Cardiac muscle cell (in vitro differentiated cells and primary cell): ENCODE results near the gene HNRNPA0. TPM values are rescaled to one million over a fixed set of nuclear protein-coding genes. Genes with fewer than 3 reads are reported as not detected.
"Not testable (repeated sequence)": the region's sequence is repeated elsewhere in the genome, so short reads cannot be mapped to it uniquely, and the experiment has no call there.

Source experiments
- DNase-seq, 2 donors: peaks; one replicate each; pipeline versions ENCODE4 v3.0.0 to v3.0.0-alpha.2; 2010 to 2017; ENCODE audit warnings: low read depth in 1 of 2, low spot score in 1 of 2
- H3K27ac ChIP-seq: fragments of 200-600 bp; sonication (generic); 2 replicates; pipeline ENCODE4 v1.5.1; 2016
- H3K27me3 ChIP-seq: fragments of 200-600 bp; sonication (generic); 2 replicates; pipeline ENCODE4 v1.6.0; 2016; ENCODE audit warnings: control low read depth
- H3K36me3 ChIP-seq: fragments of 200-600 bp; sonication (generic); 2 replicates; pipeline ENCODE4 v1.5.1; 2016; ENCODE audit warnings: control low read depth
- H3K4me1 ChIP-seq: fragments of 200-600 bp; sonication (generic); 2 replicates; pipeline ENCODE4 v1.8.1; 2017; ENCODE audit warnings: low read depth, mild to moderate bottlenecking, mixed run types
- H3K4me3 ChIP-seq: fragments of 200-600 bp; sonication (generic); 2 replicates; pipeline ENCODE4 v1.5.1; 2016; ENCODE audit warnings: mild to moderate bottlenecking
- H3K9me3 ChIP-seq: fragments of 200-600 bp; sonication (generic); 2 replicates; pipeline ENCODE4 v1.5.1; 2017; ENCODE audit warnings: low read depth, mild to moderate bottlenecking, control low read depth
- polyA plus RNA-seq: library from polyadenylated mRNA; unstranded; fragments of >200 nt; fragmentation: Nextera tagmentation; extraction: Ambion mirVana; gene quantifications from 2 replicates; pipeline ENCODE4 v1.2.1, GENCODE V29; 2016
- total RNA-seq: library from RNA; depleted of rRNA; stranded (reverse); fragments of >200 nt; gene quantifications from 2 replicates; pipeline ENCODE4 v1.2.3, GENCODE V29; 2016
- TF ChIP-seq, protein P1 (sequence below): IDR thresholded peaks from 2 replicates; pipeline ENCODE4 v1.5.1; 2012; ENCODE audit warnings: low read depth, mild to moderate bottlenecking, low read length

Gene HNRNPA0
- total and polyA plus RNA-seq, 2 experiments from 2014 or later, result 15.2 to 42.6 TPM

DNA sequence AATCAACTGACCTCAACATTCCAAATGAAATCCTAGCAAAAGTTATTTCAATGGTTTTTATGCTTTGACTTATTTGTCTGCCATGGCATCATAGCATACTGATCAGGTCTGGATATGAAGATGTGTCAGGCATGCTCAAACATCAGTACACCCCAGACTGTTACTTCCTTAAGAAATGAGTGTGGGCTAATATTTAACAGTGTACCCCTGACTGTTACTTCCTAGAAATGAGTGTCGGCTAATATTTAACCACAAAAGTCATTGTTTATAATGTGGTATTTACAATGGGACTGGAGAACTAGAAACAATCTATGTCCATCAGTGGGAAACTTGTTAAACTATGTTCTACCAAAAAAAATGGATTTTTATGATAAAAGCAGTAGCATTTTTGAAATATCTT is 38.1 kb upstream of the HNRNPA0 start:
- Histone ChIP-seq H3K4me3 (no peak overlapping the region), H3K27me3 (no peaks in the 10 kb centered on the region), H3K4me1 (no peaks in the 10 kb centered on the region), H3K27ac (no peak overlapping the region), H3K9me3 (no peaks in the 10 kb centered on the region), H3K36me3 (no peaks in the 10 kb centered on the region)
- TF ChIP-seq, protein P1, sequence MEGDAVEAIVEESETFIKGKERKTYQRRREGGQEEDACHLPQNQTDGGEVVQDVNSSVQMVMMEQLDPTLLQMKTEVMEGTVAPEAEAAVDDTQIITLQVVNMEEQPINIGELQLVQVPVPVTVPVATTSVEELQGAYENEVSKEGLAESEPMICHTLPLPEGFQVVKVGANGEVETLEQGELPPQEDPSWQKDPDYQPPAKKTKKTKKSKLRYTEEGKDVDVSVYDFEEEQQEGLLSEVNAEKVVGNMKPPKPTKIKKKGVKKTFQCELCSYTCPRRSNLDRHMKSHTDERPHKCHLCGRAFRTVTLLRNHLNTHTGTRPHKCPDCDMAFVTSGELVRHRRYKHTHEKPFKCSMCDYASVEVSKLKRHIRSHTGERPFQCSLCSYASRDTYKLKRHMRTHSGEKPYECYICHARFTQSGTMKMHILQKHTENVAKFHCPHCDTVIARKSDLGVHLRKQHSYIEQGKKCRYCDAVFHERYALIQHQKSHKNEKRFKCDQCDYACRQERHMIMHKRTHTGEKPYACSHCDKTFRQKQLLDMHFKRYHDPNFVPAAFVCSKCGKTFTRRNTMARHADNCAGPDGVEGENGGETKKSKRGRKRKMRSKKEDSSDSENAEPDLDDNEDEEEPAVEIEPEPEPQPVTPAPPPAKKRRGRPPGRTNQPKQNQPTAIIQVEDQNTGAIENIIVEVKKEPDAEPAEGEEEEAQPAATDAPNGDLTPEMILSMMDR, result no peak
- no peak for DNase-seq

DNA sequence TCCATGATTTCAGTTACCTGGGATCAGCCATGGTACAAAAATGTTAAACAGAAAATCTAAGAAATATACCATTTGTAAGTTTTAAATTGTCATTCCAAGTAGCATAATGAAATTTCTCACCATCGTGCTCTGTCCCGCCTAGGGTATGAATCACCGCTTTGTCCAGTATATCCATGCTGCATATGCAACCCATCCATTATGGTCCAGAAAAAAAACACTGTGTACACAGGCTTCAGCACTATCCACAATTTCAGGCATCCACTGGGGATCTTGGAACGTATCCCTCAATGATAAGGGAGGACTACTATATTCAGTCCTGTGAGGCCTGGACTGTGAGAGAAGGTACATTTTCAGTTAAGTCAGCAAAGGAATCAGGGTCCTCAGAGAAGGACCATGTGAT is 37.6 kb upstream of the HNRNPA0 start:
- no peaks in the 10 kb centered on the region for H3K4me1 ChIP-seq
- TF ChIP-seq, protein P1, result no peak
- no peaks in the 10 kb centered on the region for H3K27me3 ChIP-seq
- no peak overlapping the region for H3K27ac ChIP-seq
- no peaks in the 10 kb centered on the region for H3K9me3 ChIP-seq
- no peak overlapping the region for H3K4me3 ChIP-seq
- no peak for DNase-seq
- H3K36me3 ChIP-seq, result no peaks in the 10 kb centered on the region

DNA sequence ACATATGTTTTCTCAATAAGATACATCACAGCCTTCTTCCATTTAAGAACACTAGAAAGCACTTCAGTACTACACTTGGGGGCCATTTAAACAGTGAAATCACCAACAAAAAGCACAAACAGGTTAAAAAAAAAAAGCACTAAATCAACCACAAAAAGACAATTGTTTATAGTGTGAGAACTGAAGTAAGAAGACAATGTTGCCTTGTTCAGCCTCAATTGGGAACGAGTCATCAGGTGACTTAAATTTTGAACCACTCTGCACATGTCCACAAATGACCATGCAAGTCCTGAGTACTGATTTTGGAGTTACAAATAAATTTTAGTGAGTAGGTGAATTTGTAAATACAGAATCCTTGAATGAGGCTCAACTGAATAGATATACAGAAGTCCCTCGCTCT is 37.2 kb upstream of the HNRNPA0 start:
- TF ChIP-seq, protein P1, result no peak
- no peak for DNase-seq
- no peaks in the 10 kb centered on the region for H3K4me1 ChIP-seq
- no peaks in the 10 kb centered on the region for H3K36me3 ChIP-seq
- no peak overlapping the region for H3K27ac ChIP-seq
- no peaks in the 10 kb centered on the region for H3K27me3 ChIP-seq
- no peaks in the 10 kb centered on the region for H3K9me3 ChIP-seq
- no peak overlapping the region for H3K4me3 ChIP-seq

DNA sequence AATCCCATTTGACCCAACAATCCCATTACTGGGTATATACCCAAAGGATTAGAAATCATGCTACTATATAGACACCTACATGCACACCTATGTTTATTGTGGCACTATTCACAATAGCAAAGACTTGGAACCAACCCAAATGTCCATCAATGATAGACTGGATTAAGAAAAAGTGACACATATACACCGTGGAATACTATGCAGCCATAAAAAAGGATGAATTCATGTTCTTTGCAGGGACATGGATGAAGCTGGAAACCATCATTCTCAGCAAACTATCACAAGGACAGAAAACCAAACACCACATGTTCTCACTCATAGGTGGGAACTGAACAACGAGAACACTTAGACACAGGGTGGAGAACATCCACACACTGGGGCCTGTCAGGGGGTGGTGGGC is 34.4 kb upstream of the HNRNPA0 start:
- H3K27me3 ChIP-seq, H3K4me1 ChIP-seq, H3K9me3 ChIP-seq: not testable (repeated sequence)

DNA sequence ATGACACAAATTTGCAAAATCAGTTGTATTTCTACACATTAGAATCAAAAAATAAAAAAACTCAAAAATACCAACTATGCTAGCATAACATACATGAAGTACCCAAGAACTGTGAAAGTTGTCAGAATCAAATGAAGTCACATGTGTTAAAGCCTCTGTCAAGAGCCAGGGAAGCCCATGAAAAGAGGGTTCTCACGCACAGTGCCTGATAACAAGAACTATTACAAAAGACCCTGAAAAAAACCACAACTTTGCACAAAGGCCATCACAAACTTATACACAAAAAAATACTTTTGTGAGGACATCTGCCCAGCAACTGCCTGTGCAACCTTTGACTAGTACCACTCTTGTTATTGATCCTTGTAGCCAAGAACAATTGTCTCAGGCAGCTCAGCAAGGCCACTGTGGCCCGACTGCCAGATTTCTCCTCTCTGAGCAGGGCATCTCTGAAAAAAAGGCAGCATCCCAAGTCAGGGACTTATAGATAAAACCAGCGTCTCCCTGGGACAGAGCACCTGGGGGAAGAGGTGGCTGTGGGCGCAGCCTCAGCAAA is 28.9 kb upstream of the HNRNPA0 start:
- Histone ChIP-seq H3K4me3 (no peak overlapping the region), H3K4me1 (no peaks in the 10 kb centered on the region), H3K27ac (no peak overlapping the region), H3K9me3 (no peaks in the 10 kb centered on the region), H3K27me3 (no peaks in the 10 kb centered on the region), H3K36me3 (no peaks in the 10 kb centered on the region)
- TF ChIP-seq, protein P1, result no peak
- peak in 1 of 2 donors; percentile 24 for DNase-seq

More for the DNA sequence above, 34.4 kb upstream of the HNRNPA0 start:
- not testable (repeated sequence) for DNase-seq, H3K36me3 ChIP-seq, H3K27ac ChIP-seq, H3K4me3 ChIP-seq

DNA sequence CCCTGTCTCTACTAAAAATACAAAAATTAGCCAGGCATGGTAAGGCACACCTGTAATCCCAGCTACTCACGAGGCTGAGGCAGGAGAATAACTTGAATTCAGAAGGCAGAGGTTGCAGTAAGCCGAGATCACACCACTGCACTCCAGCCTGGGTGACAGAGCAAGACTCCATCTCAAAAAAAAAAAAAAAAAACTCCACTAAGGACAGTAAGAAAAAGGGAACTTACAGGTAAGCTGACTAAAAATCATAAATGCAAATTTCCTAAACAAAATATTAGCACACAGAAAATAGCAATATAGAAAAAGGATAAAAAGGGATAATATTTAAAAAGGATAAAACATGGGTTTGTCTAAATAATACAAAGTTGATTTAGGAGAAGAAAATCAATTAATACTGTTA is 27.9 kb upstream of the HNRNPA0 start:
- H3K27me3 ChIP-seq, result no peaks in the 10 kb centered on the region
- DNase-seq, result no peak
- H3K9me3 ChIP-seq, result no peaks in the 10 kb centered on the region
- TF ChIP-seq, protein P1, result no peak
- H3K27ac ChIP-seq, result no peak overlapping the region
- H3K4me3 ChIP-seq, result no peak overlapping the region
- no peaks in the 10 kb centered on the region for H3K36me3 ChIP-seq
- no peaks in the 10 kb centered on the region for H3K4me1 ChIP-seq
